GM18867 (cell line): ENCODE results near the gene GPRC5A.
A peak's percentile ranks its signal among the peaks of the same experiment; 100 is the strongest.

Source experiments
- ATAC-seq: cut with Tn5 transposase; IDR thresholded peaks from one replicate; pipeline ENCODE4 v1.9.1; 2021; ENCODE audit warnings: mild to moderate bottlenecking, moderate library complexity; ENCODE audit not compliant: unreplicated experiment

Gene GPRC5A

DNA sequence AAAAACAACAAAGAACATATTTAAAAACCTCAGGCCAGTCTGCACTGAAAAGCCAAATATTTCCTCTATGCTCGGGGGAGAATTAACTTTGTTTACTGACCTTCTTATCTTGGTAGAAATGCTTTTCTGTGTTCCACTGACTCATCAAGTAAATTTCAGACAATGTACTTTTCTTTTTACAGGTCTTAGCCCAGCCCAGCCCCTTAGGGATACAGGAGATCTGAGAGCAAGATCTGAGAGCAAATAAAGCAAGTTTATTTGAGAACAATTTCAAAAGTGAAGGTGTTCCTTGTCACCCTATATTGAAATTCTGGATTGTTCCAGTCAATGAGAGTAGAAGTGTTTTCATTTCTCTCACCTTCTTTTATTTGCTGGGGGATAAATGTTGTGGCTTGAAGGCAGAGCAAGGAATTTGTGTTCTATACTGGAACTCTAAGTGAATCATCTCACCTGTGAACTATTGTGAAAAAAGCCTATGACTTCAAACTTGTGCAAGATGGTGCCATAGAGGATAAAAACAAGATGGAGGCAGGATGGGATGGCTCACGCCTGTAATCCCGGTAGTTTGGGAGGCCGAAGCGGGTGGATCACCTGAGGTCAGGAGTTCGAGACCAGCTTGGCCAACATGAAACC, 7.9 kb upstream of the GPRC5A start:
- ATAC-seq, result no peak

DNA sequence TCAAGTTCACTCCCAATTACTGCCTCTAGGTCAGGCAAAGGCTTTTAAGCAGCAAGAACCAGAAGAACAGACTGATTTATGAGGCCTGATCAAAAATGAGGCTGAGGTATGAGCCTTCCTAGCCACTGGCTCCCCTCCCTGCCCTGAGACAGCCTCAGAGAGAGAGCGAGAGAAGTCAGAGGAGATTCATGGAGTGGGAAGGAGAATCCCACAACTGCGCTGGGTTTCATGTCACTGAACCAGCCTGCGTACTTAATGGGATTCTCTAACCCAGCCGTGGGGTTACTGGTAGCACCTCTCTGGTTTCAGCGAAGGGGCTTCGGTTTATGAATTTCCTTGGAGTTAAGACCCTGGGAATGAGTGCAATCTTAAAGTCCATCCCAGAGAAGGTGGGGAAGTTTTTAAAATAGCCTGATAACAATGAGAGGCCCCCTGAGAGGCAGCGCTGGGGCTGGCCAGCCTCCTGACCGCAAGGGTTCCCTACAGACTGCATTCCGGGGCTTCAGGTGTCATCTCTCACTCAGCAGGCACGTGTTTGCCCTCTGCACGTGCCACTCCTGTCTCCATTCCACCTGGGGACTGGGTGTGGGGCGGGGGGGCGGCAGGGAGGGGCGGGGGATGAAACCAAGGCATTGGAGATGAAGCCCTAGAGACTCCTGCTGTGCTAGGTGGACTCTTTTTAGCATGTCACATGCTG, 6.1 kb upstream of the GPRC5A start:
- ATAC-seq, result no peak

- no peak for ATAC-seq
These were observed 3.9 kb upstream of the GPRC5A start for GRCh38 chr12:12887471-12887870.

GRCh38 chr12:12889701-12890100, 1.7 kb upstream of the GPRC5A start:
- ATAC-seq, result no peak

DNA sequence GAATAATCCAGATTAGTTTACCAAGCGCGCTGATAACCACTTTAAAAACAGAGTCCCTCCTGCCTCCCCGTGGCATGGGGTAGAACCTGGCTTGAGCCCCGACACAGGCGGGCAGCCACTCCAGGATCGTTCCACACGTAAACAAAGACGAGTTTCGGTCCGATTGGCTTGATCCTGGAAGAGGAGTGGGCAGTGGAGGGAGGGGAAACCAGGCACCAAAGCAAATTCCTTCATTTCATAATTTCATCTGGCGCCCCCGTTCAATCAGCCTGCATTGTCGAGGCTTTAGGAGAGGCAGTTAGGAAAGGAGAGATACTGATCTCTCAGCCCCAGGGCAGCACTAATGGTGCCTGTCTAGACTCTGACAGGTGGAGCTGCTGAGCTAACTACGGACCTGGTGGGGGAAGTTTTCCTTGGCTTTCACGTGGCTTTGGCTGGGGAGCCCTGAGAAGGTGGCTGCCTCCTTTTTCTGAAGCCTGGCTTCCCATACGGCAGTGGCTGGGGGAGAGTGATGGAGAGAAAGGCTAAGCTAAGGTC, 751 bp upstream of the GPRC5A start:
- ATAC-seq, result no peak

DNA sequence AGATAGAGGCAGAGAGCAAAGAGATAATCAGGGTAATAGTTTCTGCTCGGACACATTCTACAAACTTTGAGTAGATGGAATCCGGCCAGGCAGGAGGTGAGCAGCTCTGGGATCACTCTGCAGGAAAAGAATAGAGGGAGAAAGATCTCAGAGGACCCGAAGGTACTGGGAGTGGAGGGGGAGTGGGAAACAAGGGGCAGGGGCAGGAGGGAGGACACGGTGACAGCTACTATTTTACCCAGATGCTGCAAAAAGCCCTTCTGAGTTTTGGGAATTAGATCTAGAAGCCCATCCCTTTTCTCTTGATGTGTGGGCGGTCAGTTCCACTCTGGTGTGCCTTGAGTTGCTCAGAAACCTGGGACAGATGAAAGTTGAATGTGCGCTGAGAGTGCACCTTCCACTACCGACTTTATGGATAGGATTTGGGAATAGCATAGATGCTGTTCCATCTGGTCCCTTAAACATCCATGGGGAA, 556 bp downstream of the GPRC5A start:
- no peak for ATAC-seq

- ATAC-seq, result no peak
These were observed 1.3 kb downstream of the GPRC5A start for GRCh38 chr12:12892681-12893141.

DNA sequence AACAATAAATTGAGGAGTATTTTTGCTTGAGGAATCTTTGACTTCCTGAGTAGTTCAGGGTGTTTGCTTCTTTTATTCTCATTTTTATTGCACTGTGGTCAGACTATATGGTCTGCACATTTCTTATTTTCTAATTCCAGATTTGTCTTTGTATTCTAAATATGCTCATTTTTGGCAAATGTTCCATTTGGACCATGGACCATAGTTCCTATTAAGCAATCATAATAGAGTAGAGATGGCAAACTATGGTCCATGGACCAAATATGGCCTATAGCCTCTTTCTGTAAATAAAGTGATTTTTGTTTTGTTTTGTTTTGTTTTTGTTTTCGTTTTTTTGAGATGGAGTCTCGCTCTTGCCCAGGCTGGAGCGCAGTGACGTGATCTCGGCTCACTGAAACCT, 2.1 kb downstream of the GPRC5A start:
- no peak for ATAC-seq

DNA sequence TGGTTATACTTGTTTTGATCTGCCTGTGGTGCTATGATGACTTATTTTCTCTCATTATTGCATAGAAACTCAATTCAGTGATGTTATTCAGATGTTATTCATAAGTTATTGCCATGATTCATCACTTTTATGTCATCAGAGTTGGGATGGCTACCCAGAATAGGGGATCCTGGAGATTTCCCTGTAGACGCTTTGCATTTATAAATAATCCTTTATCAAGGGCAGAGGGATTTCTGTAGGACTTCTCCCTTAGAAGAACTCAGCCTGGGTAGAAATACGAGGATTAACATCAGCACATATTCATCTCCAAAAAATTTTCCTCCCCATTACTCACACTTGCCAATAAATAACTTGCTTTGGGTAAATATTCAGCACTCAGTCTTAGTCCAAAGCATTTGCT, 4.9 kb downstream of the GPRC5A start:
- no peak for ATAC-seq

DNA sequence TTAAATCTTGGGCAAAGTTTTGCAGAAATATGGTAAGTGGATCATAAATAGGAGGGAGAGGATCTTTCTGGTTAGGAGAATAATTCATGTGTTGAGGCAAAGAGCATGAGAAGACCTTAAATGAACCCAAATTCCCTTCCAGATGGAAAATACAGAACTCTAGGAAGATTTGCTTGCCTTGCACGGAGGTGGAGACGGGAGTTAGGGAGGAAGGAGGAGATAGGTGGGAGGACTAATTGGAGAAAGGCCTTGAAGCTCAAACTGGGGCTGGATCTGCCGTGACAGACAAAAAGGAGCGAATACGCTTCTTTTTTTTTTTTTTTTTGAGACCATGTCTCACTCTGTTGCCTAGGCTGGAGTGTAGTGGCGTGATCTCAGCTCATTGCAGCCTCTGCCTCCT, 5.9 kb downstream of the GPRC5A start:
- ATAC-seq, result no peak

- ATAC-seq, result no peak
These were observed 6.9 kb downstream of the GPRC5A start for GRCh38 chr12:12898136-12898717.

DNA sequence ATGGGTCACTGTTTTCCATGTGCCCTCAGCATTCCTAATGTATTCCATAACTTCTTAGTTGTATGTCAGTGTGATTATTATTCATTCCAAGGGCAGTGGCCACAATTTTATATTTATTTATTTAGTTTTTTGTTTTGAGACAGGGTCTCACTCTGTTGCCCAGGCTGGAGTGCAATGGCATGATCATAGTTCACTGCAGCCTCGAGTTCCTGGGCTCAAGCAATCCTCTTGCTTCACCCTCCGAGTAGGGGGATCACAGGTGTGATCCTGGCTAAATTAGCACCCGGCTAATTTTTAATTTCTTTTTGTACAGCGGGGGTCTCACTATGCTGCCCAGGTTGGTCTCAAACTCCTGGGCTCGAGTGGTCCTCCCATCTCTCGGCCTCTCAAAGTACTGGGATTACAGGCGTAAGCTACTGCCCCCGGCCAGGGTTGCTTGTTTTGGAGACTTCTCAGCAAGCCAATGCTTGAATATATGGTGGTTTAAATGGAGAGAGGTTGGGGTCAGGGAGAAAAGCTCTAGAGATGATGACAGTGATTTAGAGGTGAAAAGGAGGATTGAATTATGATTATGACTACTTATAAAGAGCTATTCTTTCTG, 7.6 kb downstream of the GPRC5A start:
- ATAC-seq, result no peak

DNA sequence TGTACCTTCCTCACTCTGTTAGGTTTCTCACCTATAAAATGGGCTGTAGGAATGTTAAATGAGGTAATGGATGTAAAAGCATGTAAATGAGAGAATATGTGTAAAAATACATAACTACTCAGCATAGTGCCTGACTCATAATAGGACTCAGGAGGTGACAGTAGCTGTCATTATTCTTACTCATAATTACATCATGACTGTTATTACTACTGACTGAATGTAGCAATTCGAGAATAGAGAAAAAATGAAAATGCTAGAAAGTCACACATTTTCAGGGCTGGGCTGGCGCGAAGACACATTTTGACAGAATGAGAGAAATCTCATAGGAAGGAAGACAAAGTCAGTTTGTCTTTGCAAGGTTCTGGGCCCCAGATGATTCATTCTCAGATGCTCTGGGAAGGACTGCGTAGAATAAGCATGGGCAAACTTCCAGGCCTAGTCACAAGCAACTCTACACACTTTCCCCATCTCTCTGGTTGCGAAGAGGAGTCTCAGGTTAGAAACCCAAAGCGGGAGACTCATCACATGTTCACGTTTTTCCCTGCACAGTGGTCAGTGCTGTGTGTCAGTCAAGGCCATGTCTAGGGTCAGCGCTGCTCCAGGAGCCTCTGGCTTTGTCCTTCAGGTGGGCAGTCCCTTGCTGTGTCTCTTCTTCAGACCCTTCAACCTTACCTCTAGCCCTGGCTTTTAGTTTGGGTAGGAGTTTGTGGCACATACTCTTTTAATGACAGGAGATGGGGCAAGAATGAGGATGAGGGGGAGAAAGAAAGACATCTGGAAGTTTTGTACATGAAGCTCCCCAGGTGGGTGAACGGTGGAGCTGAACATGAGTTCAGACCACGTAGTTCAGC, 8.4 kb downstream of the GPRC5A start:
- peak; percentile 92 for ATAC-seq

DNA sequence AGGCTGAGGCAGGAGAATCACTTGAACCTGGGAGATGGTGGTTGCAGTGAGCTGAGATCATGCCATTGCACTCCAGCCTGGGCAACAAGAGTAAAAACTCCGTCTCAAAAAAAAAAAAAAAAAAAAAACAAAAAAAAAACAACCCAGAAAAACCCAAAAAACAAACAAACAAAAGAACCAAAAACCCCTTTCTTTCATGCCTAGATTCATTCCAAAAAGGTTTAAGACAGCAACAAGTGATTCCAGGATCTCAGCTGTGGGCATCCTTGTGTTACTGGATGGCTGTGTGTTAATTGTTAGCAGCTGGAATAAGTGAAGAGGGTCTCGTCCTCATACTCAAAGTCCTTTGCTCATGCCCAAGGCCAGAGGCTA, 9.4 kb downstream of the GPRC5A start:
- ATAC-seq, result no peak

GRCh38 chr12:12901158-12901791, 9.9 kb downstream of the GPRC5A start:
- no peak for ATAC-seq

GRCh38 chr12:12902036-12902435, 10.7 kb downstream of the GPRC5A start:
- ATAC-seq, result no peak

DNA sequence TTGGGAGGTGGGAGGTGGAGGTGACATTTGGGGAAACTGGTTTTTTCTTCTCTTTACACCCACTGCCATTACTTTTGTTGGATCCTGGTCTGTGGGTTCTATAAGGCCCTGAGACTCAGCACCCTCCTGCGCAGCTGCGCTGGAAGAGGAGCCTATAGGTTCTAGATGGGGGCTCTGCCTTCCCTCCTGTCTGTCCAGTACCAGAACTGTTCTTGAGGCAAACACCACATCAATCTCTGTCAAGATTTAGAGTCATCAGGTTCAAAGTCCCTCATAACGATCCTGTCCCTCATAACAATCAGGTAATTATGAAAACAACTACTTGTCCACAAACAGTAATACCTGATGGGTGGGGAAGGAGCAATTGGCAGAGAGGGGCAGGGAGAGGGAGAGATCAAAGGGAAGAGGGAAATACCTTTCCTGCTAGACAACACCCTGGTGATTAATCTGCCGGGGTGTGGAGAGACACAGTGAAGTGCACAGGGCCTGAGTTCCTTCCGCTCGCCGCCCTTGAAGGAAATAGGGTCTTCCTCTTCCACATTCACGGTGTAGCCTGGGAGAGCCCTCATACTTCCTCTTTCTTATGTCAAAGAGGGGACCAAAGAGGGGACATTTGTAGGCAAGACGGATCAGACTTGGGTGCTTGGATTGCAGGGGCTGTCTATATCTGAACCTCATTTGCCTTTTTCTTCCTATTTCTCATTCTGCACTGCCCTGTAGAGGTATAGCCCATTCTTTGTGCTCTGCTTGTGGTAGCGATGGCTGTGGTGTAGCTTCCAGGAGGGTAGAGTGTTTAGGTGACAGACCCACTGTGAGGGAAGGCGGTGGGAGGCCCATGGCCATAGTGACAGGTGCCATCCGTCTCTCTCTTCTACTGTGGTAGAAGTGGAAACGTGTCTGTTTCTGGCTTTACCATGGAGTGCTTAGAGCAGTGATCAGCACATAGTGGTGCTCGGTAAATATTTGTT, 12.6 kb downstream of the GPRC5A start:
- no peak for ATAC-seq

DNA sequence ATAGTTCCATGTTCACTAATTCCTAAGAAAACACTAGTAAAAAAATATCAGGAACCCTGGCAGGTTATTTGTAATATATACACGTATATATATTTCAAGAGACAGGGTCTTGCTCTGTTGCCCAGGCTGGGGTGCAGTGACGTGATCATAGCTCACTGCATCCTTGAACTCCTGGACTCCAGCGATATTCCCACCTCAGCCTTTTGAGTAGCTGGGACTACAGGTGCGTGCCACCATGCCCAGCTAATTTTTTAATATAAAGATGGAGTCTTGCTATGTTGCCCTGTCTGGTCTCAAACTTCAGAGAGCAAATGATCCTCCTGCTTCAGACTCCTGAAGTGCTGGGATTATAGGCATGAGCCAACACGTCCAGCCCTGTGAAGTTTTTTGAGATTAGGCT, 16.2 kb downstream of the GPRC5A start:
- no peak for ATAC-seq

GRCh38 chr12:12908252-12908651, 16.9 kb downstream of the GPRC5A start:
- no peak for ATAC-seq
